ENCODE data around the gene TSPAN18. TPM values are rescaled to one million over a fixed set of nuclear protein-coding genes. Genes with fewer than 3 reads are reported as not detected.

TSPAN18 gene
- total and polyA plus RNA-seq, 10 of the 15 experiments (the other 5 are each of a cell fraction or from before 2014, with no cell fraction given) = 0.02 to 0.77 (median 0.13) TPM; not detected in 1

GRCh38 chr11:44759743-44760476, 33.1 kb downstream of the TSPAN18 start:
- no peak for ATAC-seq
- no peaks in the 10 kb centered on the region; the same call in 2 of the 3 replicates for H3K9me3 ChIP-seq (replicated peaks; ENCODE audit: control insufficient read depth, insufficient read depth, low read length)
- H3K27ac ChIP-seq (ENCODE audit: control insufficient read depth, insufficient read depth) = no peak overlapping the region
- ChIA-PET RAD21 (ENCODE audit: unreplicated experiment) (no interaction called here), CTCF (interaction anchor here (0.7 to 1.6 kb wide), 6 partner anchors 14 to 342 kb away, joined by 3 to 5 read pairs (median 4); no protein-coding TSS in a partner anchor), POLR2A (no interaction called here), SMC1A (ENCODE audit: uncharacterized antibody, unreplicated experiment) (no interaction called here)
- H3K4me2 ChIP-seq (ENCODE audit: control insufficient read depth, insufficient read depth) = no peak overlapping the region
- in situ Hi-C loops (cut with MboI) (no loop called here), intact Hi-C loops (cut with micrococcal nuclease; ENCODE audit: unreplicated experiment) (no loop called here)
- WGBS (ENCODE audit: insufficient coverage, insufficient replicate concordance, low lambda C conversion rate, missing lambda C conversion rate) = 7% methylated on average over 3 of the region's 3 CpGs
- DNase-seq (ENCODE audit: low read depth, low spot score) = no peak
- no peak overlapping the region for H2AFZ ChIP-seq (ENCODE audit: control insufficient read depth, low read depth, low read length)
- H3K79me2 ChIP-seq (ENCODE audit: control insufficient read depth, insufficient read depth, low read length) = no peaks in the 10 kb centered on the region
- no peaks in the 10 kb centered on the region for H3K4me1 ChIP-seq (ENCODE audit: control insufficient read depth, insufficient read depth, low read length)
- peaks cover 0 to 4% of the 10 kb centered on the region in 2 experiments; a peak in 1 of 4 replicates for H3K27me3 ChIP-seq (replicated peaks in 1 of 2; ENCODE audit: control insufficient read depth in 2 of 2, insufficient read depth in 2 of 2, low read length in 1 of 2)
- H3K9ac ChIP-seq (ENCODE audit: control insufficient read depth, insufficient read depth, low read length) = no peak overlapping the region
- H3K36me3 ChIP-seq (ENCODE audit: control insufficient read depth in 2 of 2, insufficient read depth in 2 of 2, low read length in 1 of 2) = no peaks in the 10 kb centered on the region
- no TSS peak for BruUV-seq (replicated peaks)
- no peak for FAIRE-seq
- H3K4me3 ChIP-seq = no peak overlapping the region
- no peaks in the 10 kb centered on the region for H4K20me1 ChIP-seq (ENCODE audit: control insufficient read depth, insufficient read depth)
- TF ChIP-seq IKZF2 (IDR thresholded peaks at IDR 0.05) (no peak), ZNF24 (IDR thresholded peaks at IDR 0.05) (no peak), MEF2A (IDR thresholded peaks at IDR 0.05; ENCODE audit: insufficient read depth, low read depth, low read length) (no peak), BACH1 (IDR thresholded peaks at IDR 0.05; ENCODE audit: borderline replicate concordance) (no peak), NFYA (IDR thresholded peaks at IDR 0.05; ENCODE audit: borderline replicate concordance, low read depth, low read length) (no peak)
- TF ChIP-seq, protein P1, sequence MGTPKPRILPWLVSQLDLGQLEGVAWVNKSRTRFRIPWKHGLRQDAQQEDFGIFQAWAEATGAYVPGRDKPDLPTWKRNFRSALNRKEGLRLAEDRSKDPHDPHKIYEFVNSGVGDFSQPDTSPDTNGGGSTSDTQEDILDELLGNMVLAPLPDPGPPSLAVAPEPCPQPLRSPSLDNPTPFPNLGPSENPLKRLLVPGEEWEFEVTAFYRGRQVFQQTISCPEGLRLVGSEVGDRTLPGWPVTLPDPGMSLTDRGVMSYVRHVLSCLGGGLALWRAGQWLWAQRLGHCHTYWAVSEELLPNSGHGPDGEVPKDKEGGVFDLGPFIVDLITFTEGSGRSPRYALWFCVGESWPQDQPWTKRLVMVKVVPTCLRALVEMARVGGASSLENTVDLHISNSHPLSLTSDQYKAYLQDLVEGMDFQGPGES (IDR thresholded peaks at IDR 0.05) = no peak
- TF ChIP-seq, protein P2, sequence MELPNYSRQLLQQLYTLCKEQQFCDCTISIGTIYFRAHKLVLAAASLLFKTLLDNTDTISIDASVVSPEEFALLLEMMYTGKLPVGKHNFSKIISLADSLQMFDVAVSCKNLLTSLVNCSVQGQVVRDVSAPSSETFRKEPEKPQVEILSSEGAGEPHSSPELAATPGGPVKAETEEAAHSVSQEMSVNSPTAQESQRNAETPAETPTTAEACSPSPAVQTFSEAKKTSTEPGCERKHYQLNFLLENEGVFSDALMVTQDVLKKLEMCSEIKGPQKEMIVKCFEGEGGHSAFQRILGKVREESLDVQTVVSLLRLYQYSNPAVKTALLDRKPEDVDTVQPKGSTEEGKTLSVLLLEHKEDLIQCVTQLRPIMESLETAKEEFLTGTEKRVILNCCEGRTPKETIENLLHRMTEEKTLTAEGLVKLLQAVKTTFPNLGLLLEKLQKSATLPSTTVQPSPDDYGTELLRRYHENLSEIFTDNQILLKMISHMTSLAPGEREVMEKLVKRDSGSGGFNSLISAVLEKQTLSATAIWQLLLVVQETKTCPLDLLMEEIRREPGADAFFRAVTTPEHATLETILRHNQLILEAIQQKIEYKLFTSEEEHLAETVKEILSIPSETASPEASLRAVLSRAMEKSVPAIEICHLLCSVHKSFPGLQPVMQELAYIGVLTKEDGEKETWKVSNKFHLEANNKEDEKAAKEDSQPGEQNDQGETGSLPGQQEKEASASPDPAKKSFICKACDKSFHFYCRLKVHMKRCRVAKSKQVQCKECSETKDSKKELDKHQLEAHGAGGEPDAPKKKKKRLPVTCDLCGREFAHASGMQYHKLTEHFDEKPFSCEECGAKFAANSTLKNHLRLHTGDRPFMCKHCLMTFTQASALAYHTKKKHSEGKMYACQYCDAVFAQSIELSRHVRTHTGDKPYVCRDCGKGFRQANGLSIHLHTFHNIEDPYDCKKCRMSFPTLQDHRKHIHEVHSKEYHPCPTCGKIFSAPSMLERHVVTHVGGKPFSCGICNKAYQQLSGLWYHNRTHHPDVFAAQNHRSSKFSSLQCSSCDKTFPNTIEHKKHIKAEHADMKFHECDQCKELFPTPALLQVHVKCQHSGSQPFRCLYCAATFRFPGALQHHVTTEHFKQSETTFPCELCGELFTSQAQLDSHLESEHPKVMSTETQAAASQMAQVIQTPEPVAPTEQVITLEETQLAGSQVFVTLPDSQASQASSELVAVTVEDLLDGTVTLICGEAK (IDR thresholded peaks at IDR 0.05; ENCODE audit: borderline replicate concordance) = no peak
- TF ChIP-seq, protein P3, sequence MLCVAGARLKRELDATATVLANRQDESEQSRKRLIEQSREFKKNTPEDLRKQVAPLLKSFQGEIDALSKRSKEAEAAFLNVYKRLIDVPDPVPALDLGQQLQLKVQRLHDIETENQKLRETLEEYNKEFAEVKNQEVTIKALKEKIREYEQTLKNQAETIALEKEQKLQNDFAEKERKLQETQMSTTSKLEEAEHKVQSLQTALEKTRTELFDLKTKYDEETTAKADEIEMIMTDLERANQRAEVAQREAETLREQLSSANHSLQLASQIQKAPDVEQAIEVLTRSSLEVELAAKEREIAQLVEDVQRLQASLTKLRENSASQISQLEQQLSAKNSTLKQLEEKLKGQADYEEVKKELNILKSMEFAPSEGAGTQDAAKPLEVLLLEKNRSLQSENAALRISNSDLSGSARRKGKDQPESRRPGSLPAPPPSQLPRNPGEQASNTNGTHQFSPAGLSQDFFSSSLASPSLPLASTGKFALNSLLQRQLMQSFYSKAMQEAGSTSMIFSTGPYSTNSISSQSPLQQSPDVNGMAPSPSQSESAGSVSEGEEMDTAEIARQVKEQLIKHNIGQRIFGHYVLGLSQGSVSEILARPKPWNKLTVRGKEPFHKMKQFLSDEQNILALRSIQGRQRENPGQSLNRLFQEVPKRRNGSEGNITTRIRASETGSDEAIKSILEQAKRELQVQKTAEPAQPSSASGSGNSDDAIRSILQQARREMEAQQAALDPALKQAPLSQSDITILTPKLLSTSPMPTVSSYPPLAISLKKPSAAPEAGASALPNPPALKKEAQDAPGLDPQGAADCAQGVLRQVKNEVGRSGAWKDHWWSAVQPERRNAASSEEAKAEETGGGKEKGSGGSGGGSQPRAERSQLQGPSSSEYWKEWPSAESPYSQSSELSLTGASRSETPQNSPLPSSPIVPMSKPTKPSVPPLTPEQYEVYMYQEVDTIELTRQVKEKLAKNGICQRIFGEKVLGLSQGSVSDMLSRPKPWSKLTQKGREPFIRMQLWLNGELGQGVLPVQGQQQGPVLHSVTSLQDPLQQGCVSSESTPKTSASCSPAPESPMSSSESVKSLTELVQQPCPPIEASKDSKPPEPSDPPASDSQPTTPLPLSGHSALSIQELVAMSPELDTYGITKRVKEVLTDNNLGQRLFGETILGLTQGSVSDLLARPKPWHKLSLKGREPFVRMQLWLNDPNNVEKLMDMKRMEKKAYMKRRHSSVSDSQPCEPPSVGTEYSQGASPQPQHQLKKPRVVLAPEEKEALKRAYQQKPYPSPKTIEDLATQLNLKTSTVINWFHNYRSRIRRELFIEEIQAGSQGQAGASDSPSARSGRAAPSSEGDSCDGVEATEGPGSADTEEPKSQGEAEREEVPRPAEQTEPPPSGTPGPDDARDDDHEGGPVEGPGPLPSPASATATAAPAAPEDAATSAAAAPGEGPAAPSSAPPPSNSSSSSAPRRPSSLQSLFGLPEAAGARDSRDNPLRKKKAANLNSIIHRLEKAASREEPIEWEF (IDR thresholded peaks at IDR 0.05; ENCODE audit: insufficient replicate concordance, low read depth, low read length) = no peak
- TF ChIP-seq, protein P4, sequence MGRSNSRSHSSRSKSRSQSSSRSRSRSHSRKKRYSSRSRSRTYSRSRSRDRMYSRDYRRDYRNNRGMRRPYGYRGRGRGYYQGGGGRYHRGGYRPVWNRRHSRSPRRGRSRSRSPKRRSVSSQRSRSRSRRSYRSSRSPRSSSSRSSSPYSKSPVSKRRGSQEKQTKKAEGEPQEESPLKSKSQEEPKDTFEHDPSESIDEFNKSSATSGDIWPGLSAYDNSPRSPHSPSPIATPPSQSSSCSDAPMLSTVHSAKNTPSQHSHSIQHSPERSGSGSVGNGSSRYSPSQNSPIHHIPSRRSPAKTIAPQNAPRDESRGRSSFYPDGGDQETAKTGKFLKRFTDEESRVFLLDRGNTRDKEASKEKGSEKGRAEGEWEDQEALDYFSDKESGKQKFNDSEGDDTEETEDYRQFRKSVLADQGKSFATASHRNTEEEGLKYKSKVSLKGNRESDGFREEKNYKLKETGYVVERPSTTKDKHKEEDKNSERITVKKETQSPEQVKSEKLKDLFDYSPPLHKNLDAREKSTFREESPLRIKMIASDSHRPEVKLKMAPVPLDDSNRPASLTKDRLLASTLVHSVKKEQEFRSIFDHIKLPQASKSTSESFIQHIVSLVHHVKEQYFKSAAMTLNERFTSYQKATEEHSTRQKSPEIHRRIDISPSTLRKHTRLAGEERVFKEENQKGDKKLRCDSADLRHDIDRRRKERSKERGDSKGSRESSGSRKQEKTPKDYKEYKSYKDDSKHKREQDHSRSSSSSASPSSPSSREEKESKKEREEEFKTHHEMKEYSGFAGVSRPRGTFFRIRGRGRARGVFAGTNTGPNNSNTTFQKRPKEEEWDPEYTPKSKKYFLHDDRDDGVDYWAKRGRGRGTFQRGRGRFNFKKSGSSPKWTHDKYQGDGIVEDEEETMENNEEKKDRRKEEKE (IDR thresholded peaks at IDR 0.05) = no peak
